Activated CD4-positive, alpha-beta T cell treated with anti-CD3 and anti-CD28 coated beads, Interleukin-2, amount 50 U/mL, for 48 hours (primary cell): ENCODE data around the gene HRAS.
A peak's percentile ranks its signal among the peaks of the same experiment; 100 is the strongest.
"Not testable (repeated sequence)": the region's sequence is repeated elsewhere in the genome, so short reads cannot be mapped to it uniquely, and the experiment has no call there.

Experiments used
- DNase-seq, 2 experiments: peaks; one replicate each; pipeline ENCODE4 v3.0.0-alpha.2; 2020

The HRAS gene

GRCh38 chr11:532527-532985 is 2.8 kb downstream of the HRAS start:
- DNase-seq: no peak

- no peak for DNase-seq
Measured at GRCh38 chr11:531919-532526, 3.4 kb downstream of the HRAS start.

- DNase-seq: no peak
Measured at GRCh38 chr11:530960-531831, 4.2 kb downstream of the HRAS start.

GRCh38 chr11:529728-530411 is 5.5 kb downstream of the HRAS start:
- DNase-seq: no peak

GRCh38 chr11:528815-529727 is 6.3 kb downstream of the HRAS start:
- no peak for DNase-seq

- no peak for DNase-seq
Measured at GRCh38 chr11:528166-528814, 7.1 kb downstream of the HRAS start.

- DNase-seq: no peak
Measured at GRCh38 chr11:526192-526591, 9.2 kb downstream of the HRAS start.

GRCh38 chr11:521177-521688 is 14.1 kb downstream of the HRAS start:
- no peak for DNase-seq

GRCh38 chr11:520428-521176 is 14.8 kb downstream of the HRAS start:
- DNase-seq: no peak

GRCh38 chr11:518463-519202 is 16.7 kb downstream of the HRAS start:
- DNase-seq: peak; percentile 78 to 82

- DNase-seq: not testable (repeated sequence)
Measured at GRCh38 chr11:516918-517685, 18.3 kb downstream of the HRAS start.

GRCh38 chr11:516400-516799 is 19.0 kb downstream of the HRAS start:
- no peak for DNase-seq

GRCh38 chr11:515131-515530 is 20.2 kb downstream of the HRAS start:
- no peak for DNase-seq

GRCh38 chr11:514606-515005 is 20.8 kb downstream of the HRAS start:
- no peak for DNase-seq

GRCh38 chr11:512761-513595 is 22.4 kb downstream of the HRAS start:
- no peak for DNase-seq

GRCh38 chr11:508956-509355 is 26.4 kb downstream of the HRAS start:
- DNase-seq: no peak

- no peak for DNase-seq
Measured at GRCh38 chr11:507727-508515, 27.5 kb downstream of the HRAS start.
